Keratinocyte (primary cell): ENCODE measurements around the gene CD209. TPM values are rescaled to one million over a fixed set of nuclear protein-coding genes. Genes with fewer than 3 reads are reported as not detected.

Source experiments
- DNase-seq: peaks from one replicate; pipeline ENCODE4 v3.0.0-alpha.2; 2011; ENCODE audit warnings: low read depth, missing footprints, low spot score
- FAIRE-seq: peaks from 2 replicates; lab custom pipeline; 2011; peaks lifted over from hg19 to GRCh38; lab: Jason Lieb, UNC
- H2AFZ ChIP-seq: 2 replicates; pipeline ENCODE4 v1.6.0; 2012; ENCODE audit warnings: low read length, control low read depth, inconsistent platforms; ENCODE audit not compliant: control insufficient read depth
- H3K27ac ChIP-seq: 2 replicates; pipeline ENCODE4 v1.5.1; 2011; ENCODE audit warnings: low read length; ENCODE audit not compliant: control insufficient read depth, insufficient read depth
- H3K27me3 ChIP-seq: 3 replicates; pipeline ENCODE4 v1.6.0; 2011; ENCODE audit warnings: low read length; ENCODE audit not compliant: control insufficient read depth, insufficient read depth; ENCODE audit errors: extremely low read depth
- H3K36me3 ChIP-seq, 2 experiments: 2 replicates in 1 of 2; 3 replicates in 1 of 2; pipeline ENCODE4 v1.5.1; 2011; ENCODE audit warnings: low read length in 2 of 2, mild to moderate bottlenecking in 1 of 2; ENCODE audit not compliant: control insufficient read depth in 2 of 2, insufficient read depth in 2 of 2; ENCODE audit errors: extremely low read depth in 1 of 2
- H3K4me1 ChIP-seq: 3 replicates; pipeline ENCODE4 v1.5.1; 2011; ENCODE audit warnings: low read length; ENCODE audit not compliant: control insufficient read depth, insufficient read depth; ENCODE audit errors: extremely low read depth
- H3K4me2 ChIP-seq: 3 replicates; pipeline ENCODE4 v1.6.0; 2011; ENCODE audit warnings: low read depth, low read length; ENCODE audit not compliant: control insufficient read depth, insufficient read depth; ENCODE audit errors: extremely low read depth
- H3K4me3 ChIP-seq, 3 experiments: fragments of 200-600 bp in 1 of 3; sonication (generic) in 1 of 3; 2 replicates in 2 of 3; 3 replicates in 1 of 3; pipeline ENCODE4 v1.5.1; 2011 to 2016; ENCODE audit warnings: low read length in 3 of 3, mild to moderate bottlenecking in 3 of 3, control low read depth in 2 of 3, inconsistent platforms in 1 of 3, low read depth in 1 of 3, mixed read lengths in 1 of 3, mixed run types in 1 of 3, moderate library complexity in 1 of 3; ENCODE audit not compliant: control insufficient read depth in 2 of 3, insufficient read depth in 2 of 3; ENCODE audit errors: extremely low read depth in 1 of 3
- H3K79me2 ChIP-seq: 2 replicates; pipeline ENCODE4 v1.6.0; 2012; ENCODE audit warnings: low read length; ENCODE audit not compliant: control insufficient read depth, insufficient read depth
- H3K9ac ChIP-seq: 3 replicates; pipeline ENCODE4 v1.6.0; 2011; ENCODE audit warnings: low read length; ENCODE audit not compliant: control insufficient read depth, insufficient read depth; ENCODE audit errors: extremely low read depth
- H3K9me1 ChIP-seq: 3 replicates; pipeline ENCODE4 v1.6.0; 2011; ENCODE audit warnings: low read length; ENCODE audit not compliant: control insufficient read depth, insufficient read depth; ENCODE audit errors: extremely low read depth
- H3K9me3 ChIP-seq: 2 replicates; pipeline ENCODE4 v1.5.1; 2012; ENCODE audit warnings: low read depth, low read length; ENCODE audit not compliant: control insufficient read depth
- H4K20me1 ChIP-seq: 3 replicates; pipeline ENCODE4 v1.6.0; 2011; ENCODE audit warnings: low read length; ENCODE audit not compliant: control insufficient read depth, insufficient read depth; ENCODE audit errors: extremely low read depth
- CTCF ChIP-seq, 3 experiments: IDR thresholded peaks in 1 of 3; conservative IDR thresholded peaks in 1 of 3; optimal IDR thresholded peaks in 1 of 3; 2 replicates in 2 of 3; 3 replicates in 1 of 3; pipeline versions ENCODE3 to v1.5.1; 2011; ENCODE audit warnings: low read length in 3 of 3, mild to moderate bottlenecking in 3 of 3, moderate library complexity in 2 of 3, control low read depth in 1 of 3, inconsistent platforms in 1 of 3; ENCODE audit not compliant: insufficient read depth in 2 of 3; ENCODE audit errors: extremely low read depth in 1 of 3
- EZH2 ChIP-seq: IDR thresholded peaks from one replicate; pipeline ENCODE4 v1.6.1; 2012; ENCODE audit warnings: inconsistent platforms, mild to moderate bottlenecking, low read length, moderate library complexity
- dilution Hi-C: fragments of 300-500 bp; cut with MboI; formaldehyde crosslinking; loops from one replicate; pipeline ENCODE4 v1.7.0; 2020; ENCODE audit warnings: low sequenced_read_pairs; ENCODE audit not compliant: extremely low pct_ligation_motif_present
- polyA plus RNA-seq, 5 experiments: library from polyadenylated mRNA; depleted of rRNA in 3 of 5; stranded (reverse) in 3 of 5; stranded (forward) in 1 of 5; unstranded in 1 of 5; fragments of >200 nt; gene quantifications; 1 replicate in 1 of 5; 2 replicates in 3 of 5; 3 replicates in 1 of 5; pipeline versions ENCODE4 v1.2.1 to v1.2.3, GENCODE V29; 2011 to 2012; ENCODE audit warnings: missing spikeins in 2 of 5, low read depth in 1 of 5, low replicate concordance in 1 of 5

Gene CD209
- polyA plus RNA-seq, 1 donor (not counting 4 experiments of a cell fraction or from before 2014, with no cell fraction given): not detected

GRCh38 chr19:7788933-7789323 lies 41.6 kb upstream of the CD209 start:
- no peak overlapping the region for H3K4me3 ChIP-seq
- H4K20me1 ChIP-seq: no peaks in the 10 kb centered on the region
- no peak overlapping the region for H2AFZ ChIP-seq
- peaks cover 7% of the 10 kb centered on the region for H3K4me1 ChIP-seq
- dilution Hi-C loops: no loop called here
- no peaks in the 10 kb centered on the region for H3K9me1 ChIP-seq
- no peak overlapping the region for H3K27ac ChIP-seq
- no peak for FAIRE-seq
- peaks cover 26% of the 10 kb centered on the region for H3K27me3 ChIP-seq
- no peaks in the 10 kb centered on the region for H3K9me3 ChIP-seq
- H3K36me3 ChIP-seq: no peaks in the 10 kb centered on the region
- no peaks in the 10 kb centered on the region for H3K79me2 ChIP-seq
- no peak overlapping the region for H3K4me2 ChIP-seq
- DNase-seq: no peak
- H3K9ac ChIP-seq: no peak overlapping the region
- no peak for TF ChIP-seq CTCF (optimal IDR thresholded peaks at IDR 0.05 in 1 of 3, IDR thresholded peaks at IDR 0.05 in 1 of 3, conservative IDR thresholded peaks at IDR 0.05 in 1 of 3; ENCODE audit: extremely low read depth in 1 of 3, insufficient read depth in 2 of 3, low read length in 3 of 3)
- TF ChIP-seq EZH2: peak; percentile 37

- dilution Hi-C loops: no loop called here
- FAIRE-seq (no peak), DNase-seq (no peak)
- no peaks in the 10 kb centered on the region for H3K9me1 ChIP-seq
- no peaks in the 10 kb centered on the region for H3K79me2 ChIP-seq
- H3K4me1 ChIP-seq: peaks cover 10% of the 10 kb centered on the region
- no peak overlapping the region for H2AFZ ChIP-seq
- no peak overlapping the region for H3K4me3 ChIP-seq
- no peak for TF ChIP-seq CTCF (optimal IDR thresholded peaks at IDR 0.05 in 1 of 3, IDR thresholded peaks at IDR 0.05 in 1 of 3, conservative IDR thresholded peaks at IDR 0.05 in 1 of 3; ENCODE audit: extremely low read depth in 1 of 3, insufficient read depth in 2 of 3, low read length in 3 of 3)
- peak; percentile 88 for TF ChIP-seq EZH2
- H4K20me1 ChIP-seq: no peaks in the 10 kb centered on the region
- no peaks in the 10 kb centered on the region for H3K36me3 ChIP-seq
- H3K27me3 ChIP-seq: peaks cover 26% of the 10 kb centered on the region
- no peak overlapping the region for H3K27ac ChIP-seq
- no peak overlapping the region for H3K4me2 ChIP-seq
- no peak overlapping the region for H3K9ac ChIP-seq
- H3K9me3 ChIP-seq: no peaks in the 10 kb centered on the region
Observed at GRCh38 chr19:7788178-7788932, 41.0 kb upstream of the CD209 start.
